Body of pancreas (tissue), 4 donors: ENCODE results near the gene IFI27L1.

Experiments
- POLR2A ChIP-seq, 3 donors: fragments of 450-650 bp; IDR thresholded peaks; one replicate each; pipeline ENCODE4 v1.6.1; 2016; ENCODE audit warnings: antibody characterized with exemption in 3 of 3, mild to moderate bottlenecking in 2 of 3
- TF ChIP-seq, protein P1 (sequence below), 7 experiments: fragments of 450-650 bp in 4 of 7; fragments of 200-600 bp in 3 of 7; sonication (generic) in 3 of 7; IDR thresholded peaks; one replicate each; pipeline ENCODE4 v1.5.1; 2016 to 2019; ENCODE audit warnings: antibody characterized with exemption in 7 of 7

DNA sequence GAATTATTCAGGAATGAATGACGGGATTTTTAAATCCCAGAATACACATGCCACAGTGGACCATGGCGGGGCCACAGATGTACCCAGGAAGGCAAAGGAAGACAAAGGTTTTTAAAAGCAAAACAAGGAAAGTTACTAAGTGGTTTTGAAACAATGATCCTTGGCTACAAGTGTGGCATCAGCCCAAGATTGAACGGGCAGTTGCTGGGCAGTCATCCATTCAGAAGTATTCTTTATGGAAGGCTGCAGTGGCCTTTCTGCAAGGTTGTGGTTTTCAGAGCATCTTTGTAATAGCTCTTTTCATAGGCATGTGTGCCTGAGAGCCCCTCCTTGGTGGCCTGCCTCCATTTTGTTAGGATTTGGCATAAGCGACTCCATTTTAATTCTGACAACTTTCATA, 16.0 kb downstream of the IFI27L1 start:
- TF ChIP-seq, protein P1, sequence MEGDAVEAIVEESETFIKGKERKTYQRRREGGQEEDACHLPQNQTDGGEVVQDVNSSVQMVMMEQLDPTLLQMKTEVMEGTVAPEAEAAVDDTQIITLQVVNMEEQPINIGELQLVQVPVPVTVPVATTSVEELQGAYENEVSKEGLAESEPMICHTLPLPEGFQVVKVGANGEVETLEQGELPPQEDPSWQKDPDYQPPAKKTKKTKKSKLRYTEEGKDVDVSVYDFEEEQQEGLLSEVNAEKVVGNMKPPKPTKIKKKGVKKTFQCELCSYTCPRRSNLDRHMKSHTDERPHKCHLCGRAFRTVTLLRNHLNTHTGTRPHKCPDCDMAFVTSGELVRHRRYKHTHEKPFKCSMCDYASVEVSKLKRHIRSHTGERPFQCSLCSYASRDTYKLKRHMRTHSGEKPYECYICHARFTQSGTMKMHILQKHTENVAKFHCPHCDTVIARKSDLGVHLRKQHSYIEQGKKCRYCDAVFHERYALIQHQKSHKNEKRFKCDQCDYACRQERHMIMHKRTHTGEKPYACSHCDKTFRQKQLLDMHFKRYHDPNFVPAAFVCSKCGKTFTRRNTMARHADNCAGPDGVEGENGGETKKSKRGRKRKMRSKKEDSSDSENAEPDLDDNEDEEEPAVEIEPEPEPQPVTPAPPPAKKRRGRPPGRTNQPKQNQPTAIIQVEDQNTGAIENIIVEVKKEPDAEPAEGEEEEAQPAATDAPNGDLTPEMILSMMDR (IDR thresholded peaks at IDR 0.05): no peak
- TF ChIP-seq POLR2A (IDR thresholded peaks at IDR 0.05): no peak
